ENCODE results near the gene MYO10.

- TF ChIP-seq POLR2A (IDR thresholded peaks at IDR 0.05) (no peak), CTCF (IDR thresholded peaks at IDR 0.05) (no peak), EP300 (IDR thresholded peaks at IDR 0.05) (no peak)
These were observed 29.5 kb upstream of the MYO10 start for GRCh38 chr5:16965581-16965980.

Measured in tibial nerve (tissue), 4 donors.